OCI-LY1 (cell line): ENCODE results near the gene HMGCLL1.

Experiments used
- EZH2 ChIP-seq: fragments of 200-600 bp; sonication (generic), shearing (Covaris generic); IDR thresholded peaks from 2 replicates; pipeline ENCODE4 v1.8.0; 2017; ENCODE audit warnings: borderline replicate concordance, mixed run types, mild to moderate bottlenecking, antibody characterized with exemption, low read length, moderate library complexity, mixed read lengths
- TF ChIP-seq, protein P1 (sequence below): fragments of 200-600 bp; sonication (generic), shearing (Covaris generic); IDR thresholded peaks from 2 replicates; pipeline ENCODE4 v1.5.1; 2017; ENCODE audit warnings: mild to moderate bottlenecking, antibody characterized with exemption, low read length, moderate library complexity, mixed read lengths

GRCh38 chr6:55443238-55444134 lies 135.5 kb downstream of the HMGCLL1 start:
- TF ChIP-seq, protein P1, sequence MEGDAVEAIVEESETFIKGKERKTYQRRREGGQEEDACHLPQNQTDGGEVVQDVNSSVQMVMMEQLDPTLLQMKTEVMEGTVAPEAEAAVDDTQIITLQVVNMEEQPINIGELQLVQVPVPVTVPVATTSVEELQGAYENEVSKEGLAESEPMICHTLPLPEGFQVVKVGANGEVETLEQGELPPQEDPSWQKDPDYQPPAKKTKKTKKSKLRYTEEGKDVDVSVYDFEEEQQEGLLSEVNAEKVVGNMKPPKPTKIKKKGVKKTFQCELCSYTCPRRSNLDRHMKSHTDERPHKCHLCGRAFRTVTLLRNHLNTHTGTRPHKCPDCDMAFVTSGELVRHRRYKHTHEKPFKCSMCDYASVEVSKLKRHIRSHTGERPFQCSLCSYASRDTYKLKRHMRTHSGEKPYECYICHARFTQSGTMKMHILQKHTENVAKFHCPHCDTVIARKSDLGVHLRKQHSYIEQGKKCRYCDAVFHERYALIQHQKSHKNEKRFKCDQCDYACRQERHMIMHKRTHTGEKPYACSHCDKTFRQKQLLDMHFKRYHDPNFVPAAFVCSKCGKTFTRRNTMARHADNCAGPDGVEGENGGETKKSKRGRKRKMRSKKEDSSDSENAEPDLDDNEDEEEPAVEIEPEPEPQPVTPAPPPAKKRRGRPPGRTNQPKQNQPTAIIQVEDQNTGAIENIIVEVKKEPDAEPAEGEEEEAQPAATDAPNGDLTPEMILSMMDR, result no peak
- TF ChIP-seq EZH2, result no peak
